Psoas muscle (tissue), 8 donors: Measurements from ENCODE around the gene MAML3. TPM values are rescaled to one million over a fixed set of nuclear protein-coding genes. Genes with fewer than 3 reads are reported as not detected.

Experiments
- ATAC-seq, 4 donors: fragments of 200-7000 bp; cut with Tn5 transposase; one replicate each; pipeline ENCODE4 v1.9.1; 2020; ENCODE audit warnings: moderate library complexity in 3 of 4, mild to moderate bottlenecking in 2 of 4
- DNase-seq, 2 donors: peaks; one replicate each; pipeline ENCODE4 v3.0.0-alpha.2; 2020
- H3K27ac ChIP-seq: fragments of 200-600 bp; one replicate; pipeline ENCODE4 v1.8.0; 2022
- H3K27me3 ChIP-seq, 3 donors: fragments of 200-600 bp in 1 of 3; one replicate each; pipeline versions ENCODE4 v1.6.1 to v1.8.0; 2013 to 2022; ENCODE audit warnings: low read length in 2 of 3, mild to moderate bottlenecking in 2 of 3, moderate library complexity in 1 of 3; ENCODE audit not compliant: insufficient read depth in 3 of 3
- H3K36me3 ChIP-seq, 2 donors: fragments of 200-600 bp in 1 of 2; one replicate each; pipeline versions ENCODE4 v1.6.1 to v1.8.0; 2013 to 2022; ENCODE audit warnings: low read depth in 1 of 2, mild to moderate bottlenecking in 1 of 2, moderate library complexity in 1 of 2; ENCODE audit not compliant: insufficient read depth in 1 of 2
- H3K4me1 ChIP-seq: fragments of 200-600 bp; one replicate; pipeline ENCODE4 v1.8.0; 2022
- H3K4me3 ChIP-seq: fragments of 200-600 bp; one replicate; pipeline ENCODE4 v1.8.0; 2022; ENCODE audit warnings: mild to moderate bottlenecking
- H3K9me3 ChIP-seq: fragments of 200-600 bp; one replicate; pipeline ENCODE4 v1.8.0; 2022
- WGBS, 3 donors: extraction: QIAGEN DNeasy Blood & Tissue Kit; methylation state at CpG; one replicate each; pipeline versions ENCODE4 v1.1.6 to v1.1.7; 2013; 5-methylcytosine and 5-hydroxymethylcytosine counted together
- intact Hi-C, 2 donors: fragments of 100-400 bp; cut with DNase I; formaldehyde crosslinking; loops; one replicate each; pipeline versions ENCODE4 v1.11.0 to v1.14.2; 2022
- polyA plus RNA-seq, 3 donors: library from polyadenylated mRNA; stranded (reverse); fragments of 200-250 nt; gene quantifications; one replicate each; pipeline ENCODE4 v1.2.3, GENCODE V29; 2013
- total RNA-seq, 4 donors: library from RNA; stranded (reverse); fragmentation: NEBNext Ultra II Directional in 2 of 4; extraction: Animal tissue kit (Norgen Biotek cat#: 25700) in 2 of 4; gene quantifications; one replicate each; pipeline versions ENCODE4 v1.2.1 to v1.2.4, GENCODE V29; 2021 to 2023
- TF ChIP-seq, protein P1 (sequence below): fragments of 200-600 bp; IDR thresholded peaks from one replicate; pipeline ENCODE4 v1.8.0; 2022; ENCODE audit warnings: antibody characterized with exemption
- donor health status: healthy with polysubstance abuse.
- donor health status: DM: no; HTN: no; CAD: no; lungs with moderate emphysema.
- donor health status: Bipolar disorder and iron deficiency.
- donor health status: healthy.
- donor health status: DM: yes; HTN: yes; CAD: no.
- donor health status: DM: no; HTN: no; CAD: no.
- donor health status: DM: no; HTN: no; CAD: no.
- donor health status: DM: yes; HTN: yes; CAD: no.

Gene MAML3
- total and polyA plus RNA-seq, 7 donors = 0.43 to 2.7 (median 0.74) TPM

DNA sequence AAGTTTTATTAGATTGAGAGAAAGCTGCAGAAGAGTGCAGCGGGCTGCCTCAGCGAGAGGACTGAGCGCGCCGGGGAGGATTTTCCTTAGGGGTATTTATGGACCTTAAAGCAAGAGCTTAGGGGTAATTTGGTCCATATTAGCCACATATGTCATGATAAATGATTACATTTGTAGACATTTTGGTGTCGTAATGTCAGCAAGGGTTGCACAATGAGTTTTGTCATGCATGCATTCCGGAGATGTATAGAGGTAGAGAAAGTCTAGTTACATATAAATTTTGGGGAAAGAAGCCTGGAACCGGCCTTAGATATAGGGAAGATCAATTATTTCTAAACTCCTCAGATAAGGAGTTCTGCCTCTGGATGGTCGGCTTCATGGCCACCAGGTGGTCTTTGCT lies 478.3 kb downstream of the MAML3 start:
- no peak for DNase-seq
- 94 to 97% (median 95%) methylated on average over 9 of the region's 9 CpGs for WGBS, 3 donors
- H3K36me3 ChIP-seq = peaks cover 0 to 42% of the 10 kb centered on the region in 2 donors
- ATAC-seq = no peak
- TF ChIP-seq, protein P1, sequence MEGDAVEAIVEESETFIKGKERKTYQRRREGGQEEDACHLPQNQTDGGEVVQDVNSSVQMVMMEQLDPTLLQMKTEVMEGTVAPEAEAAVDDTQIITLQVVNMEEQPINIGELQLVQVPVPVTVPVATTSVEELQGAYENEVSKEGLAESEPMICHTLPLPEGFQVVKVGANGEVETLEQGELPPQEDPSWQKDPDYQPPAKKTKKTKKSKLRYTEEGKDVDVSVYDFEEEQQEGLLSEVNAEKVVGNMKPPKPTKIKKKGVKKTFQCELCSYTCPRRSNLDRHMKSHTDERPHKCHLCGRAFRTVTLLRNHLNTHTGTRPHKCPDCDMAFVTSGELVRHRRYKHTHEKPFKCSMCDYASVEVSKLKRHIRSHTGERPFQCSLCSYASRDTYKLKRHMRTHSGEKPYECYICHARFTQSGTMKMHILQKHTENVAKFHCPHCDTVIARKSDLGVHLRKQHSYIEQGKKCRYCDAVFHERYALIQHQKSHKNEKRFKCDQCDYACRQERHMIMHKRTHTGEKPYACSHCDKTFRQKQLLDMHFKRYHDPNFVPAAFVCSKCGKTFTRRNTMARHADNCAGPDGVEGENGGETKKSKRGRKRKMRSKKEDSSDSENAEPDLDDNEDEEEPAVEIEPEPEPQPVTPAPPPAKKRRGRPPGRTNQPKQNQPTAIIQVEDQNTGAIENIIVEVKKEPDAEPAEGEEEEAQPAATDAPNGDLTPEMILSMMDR = no peak
- H3K4me1 ChIP-seq = peaks cover 23% of the 10 kb centered on the region
- no peaks in the 10 kb centered on the region for H3K9me3 ChIP-seq
- H3K27ac ChIP-seq = no peak overlapping the region
- no peaks in the 10 kb centered on the region for H3K27me3 ChIP-seq
- intact Hi-C loops = no loop called here
- no peak overlapping the region for H3K4me3 ChIP-seq

DNA sequence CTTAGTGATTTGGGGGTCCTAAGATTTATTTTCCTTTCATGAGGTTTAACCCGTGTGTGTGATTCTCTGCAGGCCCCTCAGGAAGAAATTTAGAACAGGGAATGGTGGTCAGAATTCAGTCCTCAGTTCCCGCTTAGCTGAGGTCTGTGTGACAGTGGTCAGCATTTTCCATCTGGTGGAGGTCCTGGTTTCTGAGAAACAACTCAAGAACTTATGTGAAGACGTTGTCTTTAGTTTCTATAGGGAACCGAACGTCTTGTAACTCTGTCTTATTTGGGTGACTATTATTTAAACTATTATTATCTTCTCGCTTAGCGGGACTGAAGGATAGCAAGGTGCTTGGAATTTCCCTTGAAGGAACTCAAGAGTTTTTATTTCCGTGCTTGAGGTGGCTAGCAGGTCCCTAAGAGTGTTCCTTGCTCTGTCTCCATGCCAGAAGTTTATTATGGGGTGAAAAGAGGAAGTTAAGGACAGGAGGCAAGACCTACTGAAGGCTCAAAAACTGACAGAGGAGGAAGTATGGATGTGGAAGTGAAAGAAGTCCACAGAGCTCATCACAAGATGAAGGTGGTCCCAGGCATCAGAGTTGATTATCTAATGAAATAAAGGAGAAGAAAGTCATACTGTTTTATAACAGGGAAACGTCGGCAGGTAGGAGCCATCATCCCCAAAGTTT lies 479.0 kb downstream of the MAML3 start:
- H3K27ac ChIP-seq = no peak overlapping the region
- intact Hi-C loops = no loop called here
- TF ChIP-seq, protein P1 = no peak

DNA sequence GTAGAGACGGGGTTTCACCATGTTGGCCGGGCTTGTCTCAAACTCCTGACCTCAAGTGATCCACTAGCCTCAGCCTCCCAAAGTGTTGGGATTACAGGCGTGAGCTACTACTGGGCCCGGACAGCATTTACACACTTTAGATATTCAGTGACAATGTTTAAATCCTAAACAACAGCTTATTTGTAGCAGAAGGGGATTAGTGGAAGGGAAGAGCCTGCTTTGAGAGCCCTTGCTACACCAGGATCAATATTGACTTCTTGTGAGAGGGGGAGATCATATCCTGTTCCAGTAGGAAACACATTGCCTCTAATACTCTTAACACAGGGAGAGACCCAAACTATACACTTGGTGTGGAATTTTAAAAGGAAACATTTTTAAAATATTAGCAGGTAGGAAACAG lies 481.3 kb downstream of the MAML3 start:
- no peak for DNase-seq
- peaks cover 35% of the 10 kb centered on the region for H3K4me1 ChIP-seq

More for the DNA sequence above, 479.0 kb downstream of the MAML3 start:
- 87 to 93% (median 89%) methylated on average over 10 of the region's 10 CpGs for WGBS, 3 donors
- H3K4me3 ChIP-seq = no peak overlapping the region
- peaks cover 0 to 38% of the 10 kb centered on the region in 2 donors for H3K36me3 ChIP-seq
- H3K9me3 ChIP-seq = no peaks in the 10 kb centered on the region
- H3K4me1 ChIP-seq = peaks cover 23% of the 10 kb centered on the region
- ATAC-seq (no peak), DNase-seq (no peak)
- no peaks in the 10 kb centered on the region for H3K27me3 ChIP-seq

DNA sequence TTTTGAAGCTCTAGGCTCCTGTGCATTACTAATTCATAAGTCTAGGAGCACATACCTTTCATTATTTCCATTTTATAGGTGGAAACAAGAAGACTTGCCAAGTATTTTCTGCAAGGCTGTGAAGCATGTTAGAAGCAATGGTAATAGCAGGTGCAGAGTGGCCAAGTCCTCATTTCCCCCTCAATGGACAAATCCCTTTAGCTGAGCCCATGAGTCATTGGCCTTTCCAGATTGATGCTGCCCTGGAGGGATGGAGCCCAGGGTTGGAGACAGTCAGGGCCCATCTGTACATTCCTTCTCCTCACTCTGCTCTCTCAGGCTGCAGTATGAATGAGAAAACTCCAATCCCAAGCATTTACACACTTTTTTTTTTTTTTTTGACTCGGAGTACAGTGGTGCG lies 481.8 kb downstream of the MAML3 start:
- no peak overlapping the region for H3K27ac ChIP-seq
- DNase-seq (no peak), ATAC-seq (peak in 1 of 4 donors; percentile 47)
- TF ChIP-seq, protein P1 = no peak
- H3K4me1 ChIP-seq = peaks cover 40% of the 10 kb centered on the region
- intact Hi-C loops = no loop called here
- H3K27me3 ChIP-seq = no peaks in the 10 kb centered on the region
- H3K36me3 ChIP-seq = peaks cover 0 to 14% of the 10 kb centered on the region in 2 donors
- no peak overlapping the region for H3K4me3 ChIP-seq
- 89 to 95% (median 92%) methylated on average over 2 of the region's 2 CpGs for WGBS, 3 donors
- no peaks in the 10 kb centered on the region for H3K9me3 ChIP-seq

More for the DNA sequence above, 481.3 kb downstream of the MAML3 start:
- intact Hi-C loops = no loop called here
- 88 to 98% (median 97%) methylated on average over 4 of the region's 4 CpGs for WGBS, 3 donors
- H3K4me3 ChIP-seq = no peak overlapping the region
- peaks cover 0 to 15% of the 10 kb centered on the region in 2 donors for H3K36me3 ChIP-seq
- no peak for ATAC-seq
- H3K27me3 ChIP-seq = no peaks in the 10 kb centered on the region
- no peak overlapping the region for H3K27ac ChIP-seq
- TF ChIP-seq, protein P1 = no peak
- no peaks in the 10 kb centered on the region for H3K9me3 ChIP-seq

DNA sequence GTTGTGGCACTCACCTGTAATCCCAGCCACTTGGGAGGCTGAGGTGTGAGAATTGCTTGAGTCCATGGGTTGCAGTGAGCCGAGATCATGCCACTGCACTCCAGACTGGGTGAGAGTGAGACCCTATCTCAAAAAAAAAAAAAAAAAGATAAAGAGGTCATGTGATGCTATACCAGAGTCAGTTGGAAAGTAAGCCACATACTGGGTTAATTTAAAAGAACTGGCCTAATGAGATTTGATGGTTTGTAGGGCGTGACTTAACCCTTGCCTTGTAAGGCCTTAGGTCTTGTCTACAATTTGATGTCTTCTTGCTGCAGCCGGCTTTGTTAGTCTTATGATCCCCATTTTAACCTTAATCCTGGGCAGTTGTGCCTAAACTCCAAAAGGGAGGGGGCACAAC lies 483.2 kb downstream of the MAML3 start:
- no peaks in the 10 kb centered on the region for H3K9me3 ChIP-seq
- no peak overlapping the region for H3K27ac ChIP-seq
- H3K4me3 ChIP-seq = no peak overlapping the region
- DNase-seq (no peak), ATAC-seq (no peak)
- H3K36me3 ChIP-seq = peaks cover 0 to 12% of the 10 kb centered on the region in 2 donors
- WGBS, 3 donors = 89 to 93% (median 90%) methylated on average over 3 of the region's 3 CpGs
- TF ChIP-seq, protein P1 = no peak
- peaks cover 35% of the 10 kb centered on the region for H3K4me1 ChIP-seq
- intact Hi-C loops = no loop called here
- H3K27me3 ChIP-seq = no peaks in the 10 kb centered on the region
